PFSK-1 (cell line): Measurements from ENCODE around the gene TAS2R60.

Experiments used
- SIN3A ChIP-seq: IDR thresholded peaks from 2 replicates; pipeline ENCODE4 v1.6.1; 2012; ENCODE audit warnings: mild to moderate bottlenecking, low read length, moderate library complexity, borderline replicate concordance; ENCODE audit not compliant: insufficient read depth
- TAF1 ChIP-seq: IDR thresholded peaks from 2 replicates; pipeline ENCODE4 v1.6.1; 2012; ENCODE audit warnings: low read length, control low read depth, borderline replicate concordance; ENCODE audit not compliant: insufficient read depth

DNA sequence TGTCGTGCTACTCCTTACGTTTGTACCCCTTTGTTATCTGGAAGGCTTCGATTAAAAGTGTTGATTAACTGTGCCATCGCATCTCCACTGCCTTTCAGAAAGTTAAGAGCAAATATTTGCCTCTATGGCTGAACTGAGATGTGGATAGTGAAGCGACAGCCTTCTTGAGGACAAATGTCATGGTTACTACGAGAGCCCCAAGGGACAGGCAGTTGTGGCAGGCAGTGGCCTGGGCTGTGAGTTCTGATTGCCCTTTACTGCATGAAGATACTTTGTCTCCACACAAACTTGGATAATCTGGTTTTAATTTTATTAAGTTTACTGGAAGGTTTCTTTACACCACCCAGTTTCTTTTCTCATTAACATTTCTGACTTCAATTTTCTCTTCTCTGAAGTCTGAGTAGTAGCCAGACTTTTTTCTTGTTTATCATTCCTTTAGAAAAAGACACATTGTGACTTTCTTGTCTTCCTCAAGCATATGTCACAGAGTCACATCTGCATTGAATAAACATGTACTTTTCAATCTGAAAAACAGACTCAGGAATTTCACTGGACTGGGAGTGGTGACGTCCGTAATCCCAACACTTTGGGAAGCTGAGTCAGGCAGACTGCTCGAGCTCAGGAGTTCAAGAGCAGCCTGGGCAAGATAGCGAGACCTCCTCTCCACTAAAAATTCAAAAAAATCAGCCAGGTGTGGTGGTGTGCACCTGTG lies 36.0 kb downstream of the TAS2R60 start:
- TF ChIP-seq TAF1 (no peak), SIN3A (no peak)
